K562 (cell line): ENCODE measurements around the gene FSTL4. TPM values are rescaled to one million over a fixed set of nuclear protein-coding genes. Genes with fewer than 3 reads are reported as not detected.

ENCODE experiments used
- ATAC-seq: fragments of 200-7000 bp; cut with Tn5 transposase; 3 replicates; pipeline ENCODE4 v1.9.1; 2020; ENCODE audit warnings: moderate library complexity
- BruUV-seq: library from RNA; stranded (reverse); fragments of 400-500 nt; replicated peaks from 2 replicates; lab custom pipeline; 2021; lab: Mats Ljungman, UMichigan
- CTCF ChIA-PET: fragments of 300-600 bp; formaldehyde crosslinking; extraction: SDS; loops from one replicate; lab custom pipeline; 2021; ENCODE audit warnings: low intra/inter-chr PET ratio; lab: Yijun Ruan, JAX
- POLR2A ChIA-PET: fragments of 300-600, 350-650 bp; sonication (Branson Sonifier 250); formaldehyde crosslinking; extraction: SDS; loops from one replicate; lab custom pipeline; 2021; ENCODE audit warnings: antibody characterized with exemption, inconsistent platforms; lab: Yijun Ruan, JAX
- DNase-seq, 4 experiments: peaks; one replicate each; pipeline versions ENCODE4 v3.0.0 to v3.0.0-alpha.2; 2011 to 2018; ENCODE audit warnings: low spot score in 3 of 4, mixed read lengths in 3 of 4; ENCODE audit errors: extremely low read depth in 1 of 4
- FAIRE-seq: peaks from 2 replicates; lab custom pipeline; 2011; peaks lifted over from hg19 to GRCh38; lab: Jason Lieb, UNC
- H2AFZ ChIP-seq: 2 replicates; pipeline ENCODE4 v1.6.0; 2011; ENCODE audit warnings: low read depth, low read length, control low read depth, inconsistent platforms
- H3K27ac ChIP-seq: fragments of 200-600 bp; 3 replicates; pipeline ENCODE4 v1.8.0; 2011; ENCODE audit warnings: low read depth, mild to moderate bottlenecking, control low read depth, inconsistent platforms, low read length, moderate library complexity, mixed read lengths; ENCODE audit errors: extremely low read depth
- H3K27me3 ChIP-seq, 2 experiments: fragments of 300-600 bp in 1 of 2; 2 replicates in 1 of 2; 3 replicates in 1 of 2; pipeline versions ENCODE4 v1.6.0 to v1.8.0; 2011; ENCODE audit warnings: inconsistent platforms in 2 of 2, low read length in 2 of 2, mild to moderate bottlenecking in 1 of 2, mixed read lengths in 1 of 2, moderate library complexity in 1 of 2; ENCODE audit not compliant: control insufficient read depth in 2 of 2, insufficient read depth in 2 of 2
- H3K36me3 ChIP-seq: fragments of 300-600 bp; 3 replicates; pipeline ENCODE4 v1.8.0; 2011; ENCODE audit warnings: mild to moderate bottlenecking, low read length, inconsistent platforms; ENCODE audit not compliant: control insufficient read depth, insufficient read depth
- H3K4me1 ChIP-seq, 2 experiments: fragments of 200-600 bp in 1 of 2; replicated peaks in 1 of 2; 2 replicates in 1 of 2; 3 replicates in 1 of 2; pipeline versions ENCODE4 v1.5.1 to v1.8.0; 2011; ENCODE audit warnings: inconsistent platforms in 2 of 2, low read length in 2 of 2, mild to moderate bottlenecking in 1 of 2, mixed read lengths in 1 of 2, moderate library complexity in 1 of 2; ENCODE audit not compliant: control insufficient read depth in 2 of 2, insufficient read depth in 2 of 2
- H3K4me2 ChIP-seq: 2 replicates; pipeline ENCODE4 v1.6.1; 2011; ENCODE audit warnings: low read length, control low read depth, inconsistent platforms, mixed read lengths; ENCODE audit not compliant: insufficient read depth
- H3K4me3 ChIP-seq: fragments of 200-600 bp; sonication (generic), shearing (Covaris generic); 2 replicates; pipeline ENCODE4 v1.5.1; 2016; ENCODE audit warnings: control low read depth, inconsistent platforms
- H3K79me2 ChIP-seq: fragments of 200-600 bp; 3 replicates; pipeline ENCODE4 v1.8.0; 2011; ENCODE audit warnings: low read length, inconsistent platforms; ENCODE audit not compliant: control insufficient read depth, insufficient read depth
- H3K9ac ChIP-seq, 2 experiments: 2 replicates each; pipeline versions ENCODE4 v1.6.0 to v1.6.1; 2011; ENCODE audit warnings: low read depth in 2 of 2, low read length in 2 of 2, control low read depth in 1 of 2, inconsistent platforms in 1 of 2, mild to moderate bottlenecking in 1 of 2, mixed read lengths in 1 of 2; ENCODE audit not compliant: insufficient read depth in 1 of 2
- H3K9me1 ChIP-seq: one replicate; pipeline ENCODE4 v1.6.0; 2011; ENCODE audit warnings: inconsistent platforms, mild to moderate bottlenecking, low read length, moderate library complexity; ENCODE audit not compliant: control insufficient read depth, insufficient read depth
- H3K9me3 ChIP-seq: replicated peaks from 2 replicates; pipeline ENCODE4 v1.5.1; 2011; ENCODE audit warnings: low read depth, low read length, inconsistent platforms; ENCODE audit not compliant: control insufficient read depth, insufficient read depth
- H4K20me1 ChIP-seq: replicated peaks from 2 replicates; pipeline ENCODE4 v1.6.1; 2011; ENCODE audit warnings: low read length, inconsistent platforms, mixed read lengths; ENCODE audit not compliant: control insufficient read depth, insufficient read depth
- KLF1 ChIP-seq: fragments of 450-650 bp; IDR thresholded peaks from 2 replicates; pipeline ENCODE4 v1.6.1; 2016; ENCODE audit warnings: missing genetic modification characterization, missing compliant biosample characterization
- PRMT5 ChIP-seq: sonication (generic); formaldehyde crosslinking; IDR thresholded peaks from 2 replicates; pipeline ENCODE4 v1.5.0; 2020; ENCODE audit warnings: missing genetic modification reagents
- RAD21 ChIP-seq, 2 experiments: fragments of 250-450 bp in 1 of 2; fragments of 450-650 bp in 1 of 2; sonication (Bioruptor Pico) in 1 of 2; formaldehyde crosslinking in 1 of 2; IDR thresholded peaks in 1 of 2; conservative IDR thresholded peaks in 1 of 2; 2 replicates each; pipeline versions ENCODE4 v1.4.0 to v1.8.0; 2020 to 2022; ENCODE audit warnings: mild to moderate bottlenecking in 2 of 2, moderate library complexity in 1 of 2
- RBM22 ChIP-seq: fragments of 200-400 bp; formaldehyde crosslinking; IDR thresholded peaks from 2 replicates; pipeline ENCODE4 v1.6.1; 2018; ENCODE audit warnings: low read length, low read depth; ENCODE audit not compliant: poor library complexity, severe bottlenecking
- ZNF583 ChIP-seq: fragments of 250-450 bp; sonication (Bioruptor Pico); IDR thresholded peaks from 2 replicates; pipeline ENCODE4 v1.4.0; 2020
- WGBS: fragments of 100-300 bp; shearing (Covaris generic); methylation state at CpG from one replicate; pipeline ENCODE4 v1.1.6; 2016; ENCODE audit warnings: low coverage, mixed read lengths; ENCODE audit not compliant: insufficient coverage; ENCODE audit errors: missing lambda C conversion rate; 5-methylcytosine and 5-hydroxymethylcytosine counted together
- in situ Hi-C: fragments of 300-500 bp; cut with MboI; formaldehyde crosslinking; loops from 4 replicates; pipeline ENCODE4 v1.15.0; 2018; ENCODE audit warnings: inconsistent platforms, mixed read lengths
- intact Hi-C: fragments of 100-400 bp; cut with micrococcal nuclease; formaldehyde crosslinking; loops from 2 replicates; pipeline ENCODE4 v1.14.2; 2022
- polyA plus RNA-seq, 8 experiments: library from polyadenylated mRNA; depleted of rRNA in 4 of 8; stranded (reverse) in 5 of 8; unstranded in 3 of 8; fragments of >200 nt; fragmentation: Nextera tagmentation in 2 of 8; fragmentation: Illumina TruSeq in 1 of 8; extraction: Ambion mirVana in 2 of 8; extraction: Trizol in 1 of 8; gene quantifications; 2 replicates each; pipeline versions ENCODE4 v1.2.1 to v1.2.3, GENCODE V29; 2011 to 2014; ENCODE audit warnings: inconsistent platforms in 1 of 8, missing spikeins in 1 of 8
- total RNA-seq, 7 experiments: library from RNA; depleted of rRNA in 6 of 7; stranded (reverse); fragments of >200 nt in 6 of 7; fragmentation: Illumina TruSeq in 2 of 7; extraction: Trizol in 2 of 7; gene quantifications; 2 replicates each; pipeline versions ENCODE4 v1.2.1 to v1.2.3, GENCODE V29; 2011 to 2021; ENCODE audit warnings: low replicate concordance in 1 of 7
- TF ChIP-seq, protein P1 (sequence below): fragments of 150-350 bp; IDR thresholded peaks from 2 replicates; pipeline ENCODE4 v1.6.1; 2014; ENCODE audit warnings: low read depth, mild to moderate bottlenecking, low read length, borderline replicate concordance

FSTL4 gene
- total and polyA plus RNA-seq, 9 of the 15 experiments (the other 6 are each of a cell fraction or from before 2014, with no cell fraction given), result 0.08 to 0.18 (median 0.10) TPM; not detected in 5

DNA sequence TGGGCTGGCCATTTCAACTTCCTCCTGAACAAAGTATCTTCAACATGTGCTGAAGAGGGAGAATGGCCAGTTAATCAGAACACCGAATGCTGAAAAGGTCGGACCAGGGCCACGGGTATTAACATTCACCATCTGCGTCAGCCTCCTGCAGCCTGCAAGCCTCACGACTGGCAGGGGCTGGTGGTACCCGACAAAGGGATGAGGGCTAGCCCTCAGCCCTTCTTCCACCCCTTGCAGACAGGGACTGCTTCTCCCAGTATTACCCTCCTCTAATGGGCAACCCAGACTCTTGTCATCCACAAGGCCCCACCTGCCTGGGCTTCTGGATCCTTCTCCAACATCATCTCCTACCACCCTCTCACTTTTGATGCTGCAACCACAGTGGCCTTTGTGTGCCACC is 246.6 kb downstream of the FSTL4 start (continued):
- TF ChIP-seq, protein P1, sequence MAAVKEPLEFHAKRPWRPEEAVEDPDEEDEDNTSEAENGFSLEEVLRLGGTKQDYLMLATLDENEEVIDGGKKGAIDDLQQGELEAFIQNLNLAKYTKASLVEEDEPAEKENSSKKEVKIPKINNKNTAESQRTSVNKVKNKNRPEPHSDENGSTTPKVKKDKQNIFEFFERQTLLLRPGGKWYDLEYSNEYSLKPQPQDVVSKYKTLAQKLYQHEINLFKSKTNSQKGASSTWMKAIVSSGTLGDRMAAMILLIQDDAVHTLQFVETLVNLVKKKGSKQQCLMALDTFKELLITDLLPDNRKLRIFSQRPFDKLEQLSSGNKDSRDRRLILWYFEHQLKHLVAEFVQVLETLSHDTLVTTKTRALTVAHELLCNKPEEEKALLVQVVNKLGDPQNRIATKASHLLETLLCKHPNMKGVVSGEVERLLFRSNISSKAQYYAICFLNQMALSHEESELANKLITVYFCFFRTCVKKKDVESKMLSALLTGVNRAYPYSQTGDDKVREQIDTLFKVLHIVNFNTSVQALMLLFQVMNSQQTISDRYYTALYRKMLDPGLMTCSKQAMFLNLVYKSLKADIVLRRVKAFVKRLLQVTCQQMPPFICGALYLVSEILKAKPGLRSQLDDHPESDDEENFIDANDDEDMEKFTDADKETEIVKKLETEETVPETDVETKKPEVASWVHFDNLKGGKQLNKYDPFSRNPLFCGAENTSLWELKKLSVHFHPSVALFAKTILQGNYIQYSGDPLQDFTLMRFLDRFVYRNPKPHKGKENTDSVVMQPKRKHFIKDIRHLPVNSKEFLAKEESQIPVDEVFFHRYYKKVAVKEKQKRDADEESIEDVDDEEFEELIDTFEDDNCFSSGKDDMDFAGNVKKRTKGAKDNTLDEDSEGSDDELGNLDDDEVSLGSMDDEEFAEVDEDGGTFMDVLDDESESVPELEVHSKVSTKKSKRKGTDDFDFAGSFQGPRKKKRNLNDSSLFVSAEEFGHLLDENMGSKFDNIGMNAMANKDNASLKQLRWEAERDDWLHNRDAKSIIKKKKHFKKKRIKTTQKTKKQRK, result no peak
- TF ChIP-seq RBM22, result no peak
- TF ChIP-seq KLF1, result no peak
- TF ChIP-seq PRMT5, result no peak
- TF ChIP-seq, all 486 proteins: peak for 0

DNA sequence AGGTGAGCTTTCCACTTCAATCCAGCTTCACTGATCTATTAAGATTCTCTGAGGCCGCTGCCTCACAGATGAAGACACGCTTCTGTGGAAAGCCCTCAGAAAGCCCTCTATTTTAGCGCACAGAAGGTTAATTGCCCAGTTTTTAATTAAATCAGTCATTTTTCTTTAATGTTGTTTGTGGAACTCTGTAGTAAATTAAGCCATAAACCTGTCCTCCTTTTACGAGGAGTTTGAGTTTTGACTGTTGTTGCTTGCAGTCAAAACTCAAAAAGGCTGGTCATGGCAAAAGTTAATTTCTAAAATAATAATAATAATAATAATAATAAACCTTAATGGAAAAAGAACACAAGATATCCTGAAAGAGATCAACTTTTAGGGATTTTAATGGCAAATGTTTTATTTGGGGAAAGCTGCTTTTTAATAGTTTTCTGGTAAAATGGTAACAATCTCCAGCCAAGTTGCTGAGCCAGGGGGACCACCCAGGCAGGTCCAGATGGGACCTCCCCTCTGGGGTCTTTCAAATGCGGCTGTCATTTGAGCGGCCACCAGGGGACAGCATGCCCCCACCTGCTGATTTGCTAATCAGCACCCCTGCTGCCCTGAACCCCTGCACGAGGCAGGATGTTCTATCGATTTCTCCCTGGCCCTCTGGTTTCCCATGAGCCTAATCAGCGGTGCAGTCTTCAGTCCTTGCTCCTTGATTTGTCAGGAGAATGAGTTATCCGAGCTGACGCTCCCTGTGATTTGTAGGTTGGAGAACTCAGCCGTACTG is 247.2 kb downstream of the FSTL4 start:
- Histone ChIP-seq H3K27ac (no peak overlapping the region), H3K4me2 (no peak overlapping the region), H3K9ac (no peak overlapping the region), H4K20me1 (no peaks in the 10 kb centered on the region), H2AFZ (no peak overlapping the region), H3K27me3 (peaks cover 27 to 43% of the 10 kb centered on the region in 2 experiments), H3K4me1 (no peaks in the 10 kb centered on the region), H3K9me1 (no peaks in the 10 kb centered on the region), H3K9me3 (no peaks in the 10 kb centered on the region), H3K36me3 (no peaks in the 10 kb centered on the region), H3K79me2 (no peaks in the 10 kb centered on the region), H3K4me3 (no peak overlapping the region)
- CTCF ChIA-PET, result no interaction called here
- ATAC-seq, result no peak
- POLR2A ChIA-PET, result no interaction called here
- in situ Hi-C loops, result no loop called here
- 1% methylated on average over 12 of the region's 12 CpGs for WGBS
- FAIRE-seq, result no peak
- no TSS peak for BruUV-seq
- DNase-seq, result peak; percentile 5 to 52 (median 34)
- intact Hi-C loops, result loop anchor here (10.0 kb wide), 1 partner anchor 100 kb away; no protein-coding TSS in a partner anchor
- peak in 1 of 2 experiments; percentile 30; a peak in 1 of 4 replicates for TF ChIP-seq RAD21 (CRISPR knock-in tag; conservative IDR thresholded peaks at IDR 0.05 in 1 of 2, IDR thresholded peaks at IDR 0.05 in 1 of 2)
- TF ChIP-seq ZNF583 (CRISPR knock-in tag), result no peak
